ENCODE results near the gene NR2C1.
"Not testable (repeated sequence)": the region's sequence is repeated elsewhere in the genome, so short reads cannot be mapped to it uniquely, and the experiment has no call there.

Gene NR2C1

GRCh38 chr12:94998326-94998725 lies 75.1 kb downstream of the NR2C1 start:
- DNase-seq, result no peak

DNA sequence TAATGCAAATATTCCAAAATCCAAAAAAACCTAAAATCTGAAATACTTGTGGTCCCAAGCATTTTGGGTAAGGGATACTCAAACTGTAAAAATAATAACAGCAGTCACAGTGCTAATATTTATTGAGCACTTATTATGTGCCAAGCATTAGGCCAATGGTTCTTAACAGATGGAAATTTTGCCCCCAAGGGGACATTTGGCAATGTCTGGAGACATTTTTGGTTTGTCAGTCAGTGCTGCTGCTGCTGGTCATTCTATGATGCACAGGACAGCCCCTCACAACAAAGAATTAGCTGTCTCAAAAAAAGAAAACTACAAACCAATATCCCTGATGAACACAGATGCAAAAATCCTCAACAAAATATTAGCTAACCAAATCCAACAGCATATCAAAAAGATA lies 75.7 kb downstream of the NR2C1 start:
- no peak for DNase-seq

DNA sequence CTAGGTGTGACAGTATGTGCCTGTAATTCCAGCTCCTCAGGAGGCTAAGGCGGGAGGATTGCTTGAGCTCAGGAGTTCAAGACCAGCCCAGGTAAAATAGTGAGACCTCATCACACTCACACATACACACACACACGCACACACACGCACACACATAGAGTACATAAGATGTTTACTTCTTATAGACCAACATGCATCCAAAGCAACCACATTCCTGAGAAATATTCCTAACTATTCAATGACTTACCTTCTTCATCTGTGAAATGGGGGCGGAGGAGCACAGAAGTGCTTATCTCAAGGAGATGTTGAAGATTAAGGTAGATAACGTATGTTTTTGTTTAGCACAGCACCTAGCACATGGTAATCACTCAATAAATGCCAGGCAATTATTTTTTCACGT lies 76.4 kb downstream of the NR2C1 start:
- DNase-seq, result no peak

- DNase-seq, result no peak
Measured at GRCh38 chr12:94994312-94994711, 79.1 kb downstream of the NR2C1 start.

- not testable (repeated sequence) for DNase-seq
Measured at GRCh38 chr12:94993855-94994254, 79.6 kb downstream of the NR2C1 start.

DNA sequence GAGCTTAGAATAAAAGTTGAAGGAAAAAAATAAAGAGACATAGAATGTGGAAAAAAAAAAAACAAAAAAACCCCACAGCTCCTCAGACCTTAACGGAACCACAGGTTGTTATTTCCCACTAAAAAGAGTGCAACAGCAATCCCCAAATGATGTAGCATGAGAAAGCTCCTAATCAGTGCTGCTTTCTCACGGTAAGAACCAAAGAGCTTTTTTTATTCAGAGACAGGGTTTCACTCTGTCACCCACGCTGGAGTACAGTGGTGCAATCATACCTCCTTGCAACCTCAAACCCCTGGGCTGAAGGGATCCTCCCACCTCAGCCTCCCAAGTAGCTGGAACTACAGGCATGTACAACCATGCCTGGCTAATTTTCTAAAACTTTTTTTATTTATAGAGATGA lies 83.2 kb downstream of the NR2C1 start:
- peak in 1 of 2 experiments; percentile 17 for DNase-seq

GRCh38 chr12:94988471-94988870 lies 84.9 kb downstream of the NR2C1 start:
- no peak for DNase-seq

DNA sequence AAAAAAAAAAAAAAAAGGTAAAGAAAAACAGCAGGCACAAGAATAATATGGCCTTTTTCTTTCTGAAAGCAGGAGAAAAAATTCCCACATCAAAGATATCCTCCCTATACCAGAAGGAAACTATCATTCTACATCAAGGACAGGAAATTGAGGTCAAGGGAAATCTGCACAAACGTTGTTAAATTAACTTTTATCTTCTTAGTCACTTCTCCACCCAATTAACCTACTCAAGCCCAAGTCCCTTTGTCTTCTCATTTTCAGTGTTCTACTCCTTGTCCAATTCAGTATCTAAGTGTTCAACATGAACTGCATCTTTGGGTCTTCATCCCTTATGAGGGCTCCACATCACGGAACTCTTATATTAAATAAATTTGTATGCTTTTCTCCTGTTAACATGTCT lies 85.6 kb downstream of the NR2C1 start:
- DNase-seq, result no peak

DNA sequence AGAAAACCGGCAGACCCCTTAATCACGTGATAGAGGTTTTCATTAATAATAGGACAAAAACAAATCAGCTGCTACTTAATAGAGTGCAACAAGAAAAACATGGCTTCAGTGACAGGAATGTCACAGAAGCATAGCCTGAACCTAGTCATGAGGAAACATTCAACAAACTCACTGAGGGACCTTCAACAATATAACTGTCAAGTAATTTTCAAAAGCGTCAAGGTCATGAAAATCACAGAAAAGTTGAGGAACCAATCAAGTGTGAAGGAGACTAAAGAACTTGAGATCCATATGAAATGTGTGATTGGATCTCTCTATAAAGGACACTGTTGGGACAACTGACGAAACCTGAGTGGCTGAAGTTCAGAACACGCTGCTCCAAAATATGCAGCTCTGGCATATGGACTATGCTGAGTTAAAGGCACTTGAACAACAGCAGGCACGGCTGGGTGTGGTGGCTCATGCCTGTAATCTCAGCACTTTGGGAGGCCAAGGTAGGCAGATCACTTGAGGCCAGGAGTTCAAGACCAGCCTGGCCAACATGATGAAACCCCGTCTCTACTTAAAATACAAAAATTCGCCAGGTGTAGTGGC lies 86.2 kb downstream of the NR2C1 start:
- no peak for DNase-seq

DNA sequence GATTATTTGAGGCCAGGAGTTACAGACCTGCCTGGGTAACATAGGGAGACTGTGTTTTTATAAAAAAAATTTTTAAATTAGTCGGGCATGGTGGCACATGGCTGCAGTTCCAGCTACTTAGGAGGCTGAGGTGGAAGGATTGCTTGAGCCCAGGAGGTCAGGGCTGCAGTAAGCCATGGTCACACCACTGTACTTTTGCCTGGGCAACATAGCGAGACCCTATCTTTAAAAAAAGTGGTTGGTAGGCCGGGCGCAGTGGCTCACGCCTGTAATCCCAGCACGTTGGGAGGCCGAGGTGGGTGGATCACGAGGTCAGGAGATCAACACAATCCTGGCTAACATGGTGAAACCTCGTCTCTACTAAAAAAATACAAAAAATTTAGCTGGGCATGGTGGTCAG lies 88.3 kb downstream of the NR2C1 start:
- not testable (repeated sequence) for DNase-seq

- no peak for DNase-seq
Measured at GRCh38 chr12:94983321-94983720, 90.1 kb downstream of the NR2C1 start.

DNA sequence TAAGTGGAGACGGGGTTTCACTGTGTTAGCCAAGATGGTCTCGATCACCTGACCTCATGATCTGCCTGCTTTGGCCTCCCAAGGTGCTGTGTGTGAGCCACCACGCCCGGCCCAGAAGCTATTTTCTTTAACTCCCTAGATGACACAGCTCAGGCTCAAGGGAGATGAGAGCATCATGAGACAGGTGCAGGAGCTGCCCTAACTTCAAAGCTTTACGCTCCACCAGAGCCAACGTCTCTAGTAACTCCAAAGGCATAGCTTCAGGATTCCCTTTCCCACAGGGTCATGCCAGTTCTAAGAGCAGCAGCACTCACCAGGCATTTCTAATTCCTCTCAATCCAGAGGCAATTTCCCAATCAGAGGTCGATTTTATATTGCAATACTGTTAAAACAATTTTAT lies 91.0 kb downstream of the NR2C1 start:
- DNase-seq, result no peak

DNA sequence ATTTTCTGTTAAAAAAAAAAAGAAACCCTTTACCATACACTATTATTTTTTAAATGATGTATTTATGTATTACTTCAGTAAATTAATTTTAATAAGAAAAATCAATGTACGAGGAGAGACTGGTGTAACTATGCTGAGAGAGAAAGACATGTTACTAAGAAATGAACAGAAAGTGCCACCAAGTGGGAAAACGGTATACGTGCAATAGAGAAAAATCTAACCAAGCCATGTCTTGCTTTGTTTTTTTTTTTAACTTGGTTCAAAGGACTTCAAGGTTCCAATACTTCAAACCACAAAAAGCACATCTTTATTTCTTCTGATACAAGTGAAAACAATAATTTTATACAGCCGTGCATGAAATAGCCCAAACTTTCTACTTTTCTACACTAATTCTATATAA lies 92.8 kb downstream of the NR2C1 start:
- DNase-seq, result no peak

DNA sequence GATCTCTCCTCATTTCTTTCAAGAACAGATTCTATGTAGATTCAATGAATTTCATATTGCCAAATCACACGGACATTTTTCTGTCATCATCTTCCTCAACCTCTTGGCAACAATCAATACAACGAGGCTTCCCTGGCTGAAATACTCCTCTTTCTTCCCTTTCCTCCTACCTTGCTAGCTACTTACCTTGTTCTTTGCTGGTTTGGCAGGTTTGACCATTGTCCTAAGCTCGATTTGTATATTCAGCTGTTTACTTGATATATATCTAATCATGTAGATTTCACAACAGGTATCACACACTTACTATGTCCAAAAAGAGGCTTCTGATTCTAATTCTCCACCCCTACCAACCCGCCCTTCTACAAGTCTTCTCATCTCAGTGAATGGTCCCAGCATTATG lies 93.5 kb downstream of the NR2C1 start:
- DNase-seq, result no peak

DNA sequence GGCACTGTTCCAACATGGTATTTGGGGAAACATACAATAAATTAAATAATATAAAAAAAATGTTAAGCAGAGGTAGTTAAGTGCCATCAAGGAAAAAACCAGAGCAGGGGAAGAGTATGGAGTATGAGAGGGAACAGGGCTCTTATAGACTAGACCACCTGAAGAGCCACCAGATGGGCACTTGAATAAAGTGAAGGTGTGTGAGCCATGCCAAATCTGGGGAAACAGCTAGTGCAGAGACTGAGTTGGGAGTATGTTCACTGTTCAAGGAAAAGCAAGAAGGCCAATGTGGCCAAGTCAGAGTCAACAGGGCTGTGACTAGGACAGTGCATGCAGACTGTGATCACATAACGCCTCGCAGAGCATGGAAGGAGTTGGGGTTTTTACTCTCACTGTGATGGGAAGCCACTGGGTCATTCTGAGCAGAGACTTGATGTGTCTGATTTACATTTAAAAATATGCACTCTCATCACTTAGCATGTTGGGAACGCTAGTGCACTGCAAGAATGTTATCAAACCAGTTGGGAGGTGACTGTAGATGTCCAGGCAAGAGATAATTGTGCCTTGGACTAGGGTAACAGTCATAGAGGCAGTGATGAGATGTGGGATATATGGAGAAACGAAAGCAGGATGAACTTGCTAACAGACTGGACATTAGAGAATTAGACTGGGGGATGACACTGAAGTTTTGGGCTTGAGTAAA lies 95.5 kb downstream of the NR2C1 start:
- DNase-seq, result no peak

DNA sequence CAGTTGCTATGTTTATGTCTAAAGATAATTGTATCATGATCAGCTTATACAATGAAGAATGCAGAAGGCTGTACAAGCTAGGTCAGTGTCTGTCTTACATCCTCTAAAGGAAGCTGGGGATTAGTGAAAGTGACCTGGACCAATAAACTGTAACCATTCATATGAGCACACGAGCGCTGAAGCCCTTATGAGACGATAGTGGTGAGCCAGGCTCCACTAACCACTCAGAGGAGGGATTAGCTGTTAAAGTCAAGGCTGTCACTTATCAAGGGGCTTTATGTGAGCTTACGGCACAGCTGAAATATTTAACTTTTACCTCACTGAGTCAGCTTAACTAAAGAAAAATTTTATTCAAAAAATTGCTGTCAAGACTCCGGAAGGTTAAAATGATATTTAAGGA lies 100.2 kb downstream of the NR2C1 start:
- DNase-seq, result no peak

- DNase-seq, result no peak
Measured at GRCh38 chr12:94972795-94973194, 100.6 kb downstream of the NR2C1 start.

GRCh38 chr12:94971923-94972322 lies 101.5 kb downstream of the NR2C1 start:
- no peak for DNase-seq

DNA sequence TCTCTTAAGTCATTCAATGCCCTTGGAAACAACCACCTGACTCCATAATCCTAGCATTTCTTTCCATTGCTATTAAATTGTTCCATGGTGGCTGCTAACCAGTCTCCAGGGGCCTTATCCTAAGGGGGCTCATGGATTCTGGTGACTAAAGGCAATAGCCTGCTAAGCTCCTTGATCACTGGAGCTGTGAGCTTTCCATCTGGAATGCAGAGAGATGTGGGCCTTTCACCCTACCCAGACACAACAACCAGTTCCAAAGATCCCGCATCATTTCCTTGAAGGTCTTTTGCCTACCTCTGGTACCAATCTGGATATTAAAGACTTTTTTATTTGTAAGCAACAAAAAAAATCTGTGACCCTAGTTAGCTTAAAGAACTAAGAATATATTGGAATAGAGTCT lies 102.9 kb downstream of the NR2C1 start:
- DNase-seq, result no peak

Measured in activated CD4-positive, alpha-beta T cell treated with anti-CD3 and anti-CD28 coated beads, Interleukin-2, amount 50 U/mL, for 48 hours (primary cell).